Heart left ventricle (tissue), 16 donors: ENCODE data around the gene UBE2E2. TPM values are rescaled to one million over a fixed set of nuclear protein-coding genes. Genes with fewer than 3 reads are reported as not detected.
A peak's percentile ranks its signal among the peaks of the same experiment; 100 is the strongest.

Source experiments
- ATAC-seq, 4 donors: fragments of 200-7000 bp; cut with Tn5 transposase; one replicate each; pipeline ENCODE4 v1.9.1; 2020 to 2022; ENCODE audit warnings: moderate library complexity in 4 of 4, mild to moderate bottlenecking in 3 of 4, moderate number of reproducible peaks in 1 of 4
- DNase-seq, 5 donors: peaks; one replicate each; pipeline ENCODE4 v3.0.0-alpha.2; 2020
- H3K27ac ChIP-seq, 12 donors: fragments of 200-600 bp; sonication (generic) in 4 of 12; one replicate each; pipeline versions ENCODE4 v1.5.0 to v1.8.0; 2016 to 2022; ENCODE audit warnings: mild to moderate bottlenecking in 2 of 12
- H3K27me3 ChIP-seq, 9 donors: fragments of 200-600 bp; sonication (generic) in 2 of 9; one replicate each; pipeline versions ENCODE4 v1.5.1 to v1.8.0; 2016 to 2022; ENCODE audit warnings: mild to moderate bottlenecking in 3 of 9
- H3K36me3 ChIP-seq, 9 donors: fragments of 200-600 bp; sonication (generic) in 2 of 9; one replicate each; pipeline versions ENCODE4 v1.5.0 to v1.8.0; 2018 to 2022; ENCODE audit warnings: mild to moderate bottlenecking in 2 of 9
- H3K4me1 ChIP-seq, 12 donors: fragments of 200-600 bp; sonication (generic) in 4 of 12; one replicate each; pipeline versions ENCODE4 v1.5.0 to v1.8.0; 2016 to 2022; ENCODE audit warnings: mild to moderate bottlenecking in 3 of 12
- H3K4me3 ChIP-seq, 12 donors: fragments of 200-600 bp; sonication (generic) in 4 of 12; one replicate each; pipeline versions ENCODE4 v1.5.0 to v1.8.0; 2017 to 2022; ENCODE audit warnings: mild to moderate bottlenecking in 9 of 12, moderate library complexity in 4 of 12
- H3K9me3 ChIP-seq, 12 donors: fragments of 200-600 bp; sonication (generic) in 4 of 12; one replicate each; pipeline versions ENCODE4 v1.5.0 to v1.8.0; 2016 to 2022; ENCODE audit warnings: mild to moderate bottlenecking in 1 of 12
- CTCF ChIP-seq, 12 donors: fragments of 200-600 bp; sonication (generic) in 4 of 12; IDR thresholded peaks; one replicate each; pipeline versions ENCODE4 v1.5.0 to v1.8.0; 2018 to 2022; ENCODE audit warnings: antibody characterized with exemption in 12 of 12, mild to moderate bottlenecking in 5 of 12
- POLR2A ChIP-seq, 2 donors: fragments of 450-650 bp; IDR thresholded peaks; one replicate each; pipeline ENCODE4 v1.6.1; 2017; ENCODE audit warnings: antibody characterized with exemption in 2 of 2, mild to moderate bottlenecking in 2 of 2, moderate library complexity in 2 of 2
- WGBS, 4 donors: extraction: QIAGEN DNeasy Blood & Tissue Kit in 2 of 4; methylation state at CpG; one replicate each; pipeline versions ENCODE4 v1.1.5 to v1.1.7; 2013 to 2018; 5-methylcytosine and 5-hydroxymethylcytosine counted together
- intact Hi-C, 10 donors: fragments of 100-400 bp; cut with DNase I; formaldehyde crosslinking; loops; one replicate each; pipeline versions ENCODE4 v1.11.1 to v1.14.2; 2022
- polyA plus RNA-seq, 2 donors: library from polyadenylated mRNA; stranded (reverse); fragments of 200-250 nt; gene quantifications; one replicate each; pipeline ENCODE4 v1.2.3, GENCODE V29; 2013
- total RNA-seq, 9 donors: library from RNA; depleted of rRNA in 2 of 9; stranded (reverse); fragments of >200 nt in 2 of 9; fragmentation: NEBNext Ultra II Directional in 3 of 9; extraction: Animal tissue kit (Norgen Biotek cat#: 25700) in 3 of 9; gene quantifications; one replicate each; pipeline versions ENCODE4 v1.1.0 to v1.2.4, GENCODE V29; 2016 to 2023
- donor health status: ischemic (EF 13 %, LVEDD 7.1; RV severe dilation, severe dysfunction).
- donor health status: healthy with polysubstance abuse.
- donor health status: DM: no; HTN: yes; CAD: no.
- donor health status: DM: no; HTN: no; CAD: no.
- donor health status: ischemic (EF 25% LVEDD 6.9; RV normal size, moderate dysfunction).
- donor health status: ischemic (EF 25% LVEDD 5.7; RV mildly dilated, moderate dysfunction).
- donor health status: healthy.
- donor health status: DM: yes; HTN: yes; CAD: no.
- donor health status: ischemic (EF 35%, LVEDD 5.7; RV mildly dilated, moderate dysfunction).
- donor health status: nonischemic (EF 11% LVEDD 7.7; RV severe dilation, severe dysfunction).
- donor health status: DM: yes; HTN: yes; CAD: no.
- donor health status: PGD.
- donor health status: ischemic (EF 29% LVEDD 5.4; RV normal size, mild dysfunction).
- donor health status: nonischemic (EF 23%, LVEDD 6.1; RV moderate dilation, normal function).

UBE2E2 gene
- total and polyA plus RNA-seq, 11 donors, result 21.9 to 63.9 (median 50.8) TPM

- Histone ChIP-seq H3K9me3 (peaks cover 0 to under 1% (median 0%) of the 10 kb centered on the region in 12 donors), H3K36me3 (no peaks in the 10 kb centered on the region), H3K4me3 (no peak overlapping the region), H3K27ac (no peak overlapping the region), H3K27me3 (no peaks in the 10 kb centered on the region), H3K4me1 (no peaks in the 10 kb centered on the region)
- DNase-seq, result no peak
- intact Hi-C loops, result loop anchor here in 1 of 10 donors (10.0 kb wide), 1 partner anchor 622 kb away; the partner anchor contains the start of gene UBE2E1
- peak in 2 of 4 donors; percentile 13 to 18 for ATAC-seq
- TF ChIP-seq CTCF (IDR thresholded peaks at IDR 0.05) (no peak), POLR2A (IDR thresholded peaks at IDR 0.05) (no peak)
- 77 to 88% (median 86%) methylated on average over 3 of the region's 3 CpGs for WGBS, 4 donors
Observed at GRCh38 chr3:23182996-23183513, 20.1 kb upstream of the UBE2E2 start.

GRCh38 chr3:23183731-23184130 lies 19.4 kb upstream of the UBE2E2 start:
- H3K36me3 ChIP-seq, result no peaks in the 10 kb centered on the region
- ATAC-seq, result peak in 3 of 4 donors; percentile 69 to 76 (median 72)
- DNase-seq, result peak in 2 of 5 donors; percentile 22 to 26
- H3K27ac ChIP-seq, result no peak overlapping the region
- H3K27me3 ChIP-seq, result no peaks in the 10 kb centered on the region
- H3K4me1 ChIP-seq, result peaks cover 0 to 1% (median 0%) of the 10 kb centered on the region in 12 donors
- TF ChIP-seq CTCF (IDR thresholded peaks at IDR 0.05) (peak in 11 of 12 donors; percentile 14 to 59 (median 35)), POLR2A (IDR thresholded peaks at IDR 0.05) (no peak)
- no peaks in the 10 kb centered on the region for H3K9me3 ChIP-seq
- intact Hi-C loops, result loop anchor here in 1 of 10 donors (10.0 kb wide), 1 partner anchor 621 kb away; the partner anchor contains the start of gene UBE2E1
- no peak overlapping the region for H3K4me3 ChIP-seq
- 31 to 37% (median 34%) methylated on average over 3 of the region's 3 CpGs for WGBS, 4 donors

- no peaks in the 10 kb centered on the region for H3K9me3 ChIP-seq
- TF ChIP-seq POLR2A (IDR thresholded peaks at IDR 0.05) (no peak), CTCF (IDR thresholded peaks at IDR 0.05) (no peak)
- WGBS, 4 donors, result 84 to 94% (median 91%) methylated on average over 2 of the region's 2 CpGs
- peaks cover 0 to 11% (median 6%) of the 10 kb centered on the region in 12 donors for H3K4me1 ChIP-seq
- intact Hi-C loops, result loop anchor here in 1 of 10 donors (10.0 kb wide), 1 partner anchor 619 kb away; the partner anchor contains the start of gene UBE2E1
- H3K36me3 ChIP-seq, result no peaks in the 10 kb centered on the region
- no peak overlapping the region for H3K4me3 ChIP-seq
- H3K27ac ChIP-seq, result no peak overlapping the region
- ATAC-seq (no peak), DNase-seq (no peak)
- H3K27me3 ChIP-seq, result no peaks in the 10 kb centered on the region
Observed at GRCh38 chr3:23185861-23186260, 17.3 kb upstream of the UBE2E2 start.

- TF ChIP-seq POLR2A (IDR thresholded peaks at IDR 0.05) (no peak), CTCF (IDR thresholded peaks at IDR 0.05) (no peak)
- WGBS, 4 donors, result 44 to 56% (median 51%) methylated on average over 1 of the region's 1 CpG
- no peaks in the 10 kb centered on the region for H3K9me3 ChIP-seq
- H3K4me1 ChIP-seq, result peaks cover 0 to 11% (median 6%) of the 10 kb centered on the region in 12 donors
- H3K27me3 ChIP-seq, result no peaks in the 10 kb centered on the region
- DNase-seq (no peak), ATAC-seq (peak in 1 of 4 donors; percentile 36)
- no peak overlapping the region for H3K27ac ChIP-seq
- intact Hi-C loops, result loop anchor here in 1 of 10 donors (10.0 kb wide), 1 partner anchor 616 kb away; the partner anchor contains the start of gene UBE2E1
- H3K4me3 ChIP-seq, result no peak overlapping the region
- no peaks in the 10 kb centered on the region for H3K36me3 ChIP-seq
Observed at GRCh38 chr3:23189187-23189586, 13.9 kb upstream of the UBE2E2 start.
